ENCODE results near the gene PPP3CA.
"Not testable (repeated sequence)": the region's sequence is repeated elsewhere in the genome, so short reads cannot be mapped to it uniquely, and the experiment has no call there.

PPP3CA gene

GRCh38 chr4:101244349-101244748 is 103.0 kb downstream of the PPP3CA start:
- no peak for DNase-seq

- no peak for DNase-seq
Observed at GRCh38 chr4:101242441-101242840, 104.9 kb downstream of the PPP3CA start.

- DNase-seq, result no peak
Observed at GRCh38 chr4:101240099-101240498, 107.2 kb downstream of the PPP3CA start.

GRCh38 chr4:101239665-101240064 is 107.7 kb downstream of the PPP3CA start:
- DNase-seq, result no peak

GRCh38 chr4:101238706-101239105 is 108.6 kb downstream of the PPP3CA start:
- no peak for DNase-seq

- no peak for DNase-seq
Observed at GRCh38 chr4:101237773-101238172, 109.6 kb downstream of the PPP3CA start.

- no peak for DNase-seq
Observed at GRCh38 chr4:101236097-101236496, 111.2 kb downstream of the PPP3CA start.

- DNase-seq, result not testable (repeated sequence)
Observed at GRCh38 chr4:101234141-101234540, 113.2 kb downstream of the PPP3CA start.

GRCh38 chr4:101232074-101232776 is 115.1 kb downstream of the PPP3CA start:
- no peak for DNase-seq

- no peak for DNase-seq
Observed at GRCh38 chr4:101230801-101231426, 116.4 kb downstream of the PPP3CA start.

- no peak for DNase-seq
Observed at GRCh38 chr4:101229116-101229515, 118.2 kb downstream of the PPP3CA start.

GRCh38 chr4:101227715-101228114 is 119.6 kb downstream of the PPP3CA start:
- DNase-seq, result no peak

- DNase-seq, result no peak
Observed at GRCh38 chr4:101224358-101225218, 122.7 kb downstream of the PPP3CA start.

GRCh38 chr4:101222156-101222845 is 125.0 kb downstream of the PPP3CA start:
- no peak for DNase-seq

GRCh38 chr4:101221294-101221693 is 126.0 kb downstream of the PPP3CA start:
- no peak for DNase-seq

- no peak for DNase-seq
Observed at GRCh38 chr4:101218894-101219293, 128.4 kb downstream of the PPP3CA start.

GRCh38 chr4:101218346-101218745 is 129.0 kb downstream of the PPP3CA start:
- no peak for DNase-seq

GRCh38 chr4:101217353-101218031 is 129.8 kb downstream of the PPP3CA start:
- no peak for DNase-seq

- DNase-seq, result no peak
Observed at GRCh38 chr4:101211146-101211553, 136.2 kb downstream of the PPP3CA start.

- DNase-seq, result no peak
Observed at GRCh38 chr4:101210331-101210730, 137.0 kb downstream of the PPP3CA start.

GRCh38 chr4:101208171-101208570 is 139.2 kb downstream of the PPP3CA start:
- no peak for DNase-seq

- DNase-seq, result no peak
Observed at GRCh38 chr4:101205916-101206315, 141.4 kb downstream of the PPP3CA start.

- DNase-seq, result peak; percentile 72
Observed at GRCh38 chr4:101201421-101201820, 145.9 kb downstream of the PPP3CA start.

All from DMS153 (cell line).